AG09309 (cell line): ENCODE results near the gene PDSS1.

ENCODE experiments used
- DNase-seq: peaks from one replicate; pipeline ENCODE4 v3.0.0-alpha.2; 2010; ENCODE audit warnings: low read depth
- H3K4me3 ChIP-seq: 2 replicates; pipeline ENCODE4 v1.5.1; 2011; ENCODE audit warnings: mild to moderate bottlenecking, low read depth, low read length, moderate library complexity; ENCODE audit not compliant: control insufficient read depth
- TF ChIP-seq, protein P1 (sequence below): IDR thresholded peaks from 2 replicates; pipeline ENCODE4 v1.5.1; 2011; ENCODE audit warnings: mild to moderate bottlenecking, low read depth, low read length, inconsistent platforms; ENCODE audit not compliant: insufficient read depth, control insufficient read depth; ENCODE audit errors: missing control alignments

PDSS1 gene

DNA sequence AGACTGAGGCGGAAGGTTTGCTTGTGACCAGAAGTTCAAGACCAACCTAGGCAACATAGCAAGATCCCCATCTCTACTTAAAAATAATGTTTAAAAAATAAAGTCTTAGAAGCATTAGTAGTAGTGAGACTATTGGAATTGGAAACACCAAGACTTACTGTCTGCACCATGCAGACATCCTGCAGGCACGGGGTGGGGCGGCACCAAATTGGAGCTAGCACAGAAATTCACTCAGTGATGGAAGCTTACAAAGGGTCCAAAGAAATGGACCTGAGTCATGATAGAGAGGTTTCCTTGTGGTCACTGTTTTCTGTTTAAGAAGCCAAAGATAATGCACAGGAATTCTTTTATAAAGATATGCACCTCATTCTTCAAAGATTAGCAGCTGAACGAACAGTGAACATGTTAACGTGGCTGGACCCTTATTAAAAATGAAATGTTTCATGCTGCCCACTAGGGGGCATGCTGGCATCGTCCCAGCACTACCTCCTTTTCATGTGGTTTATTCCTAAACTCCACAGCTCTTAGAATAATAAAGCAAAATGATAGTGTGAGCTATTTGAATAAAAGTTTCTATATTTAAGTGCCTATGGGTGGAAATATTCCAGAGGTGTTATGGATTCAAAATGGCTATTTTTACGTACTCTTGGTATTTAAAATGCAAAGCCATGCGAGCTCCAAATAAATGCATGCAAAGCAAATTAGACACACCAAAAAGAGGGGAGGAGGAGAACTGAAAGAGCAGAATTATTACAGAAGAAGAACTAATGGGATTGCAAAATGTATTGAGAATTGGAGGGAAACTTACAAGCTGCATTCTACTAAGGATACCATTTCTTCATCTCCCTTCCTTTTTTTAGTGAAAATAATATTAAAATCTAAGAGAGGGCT, 28.6 kb downstream of the PDSS1 start:
- TF ChIP-seq, protein P1, sequence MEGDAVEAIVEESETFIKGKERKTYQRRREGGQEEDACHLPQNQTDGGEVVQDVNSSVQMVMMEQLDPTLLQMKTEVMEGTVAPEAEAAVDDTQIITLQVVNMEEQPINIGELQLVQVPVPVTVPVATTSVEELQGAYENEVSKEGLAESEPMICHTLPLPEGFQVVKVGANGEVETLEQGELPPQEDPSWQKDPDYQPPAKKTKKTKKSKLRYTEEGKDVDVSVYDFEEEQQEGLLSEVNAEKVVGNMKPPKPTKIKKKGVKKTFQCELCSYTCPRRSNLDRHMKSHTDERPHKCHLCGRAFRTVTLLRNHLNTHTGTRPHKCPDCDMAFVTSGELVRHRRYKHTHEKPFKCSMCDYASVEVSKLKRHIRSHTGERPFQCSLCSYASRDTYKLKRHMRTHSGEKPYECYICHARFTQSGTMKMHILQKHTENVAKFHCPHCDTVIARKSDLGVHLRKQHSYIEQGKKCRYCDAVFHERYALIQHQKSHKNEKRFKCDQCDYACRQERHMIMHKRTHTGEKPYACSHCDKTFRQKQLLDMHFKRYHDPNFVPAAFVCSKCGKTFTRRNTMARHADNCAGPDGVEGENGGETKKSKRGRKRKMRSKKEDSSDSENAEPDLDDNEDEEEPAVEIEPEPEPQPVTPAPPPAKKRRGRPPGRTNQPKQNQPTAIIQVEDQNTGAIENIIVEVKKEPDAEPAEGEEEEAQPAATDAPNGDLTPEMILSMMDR, result peak; percentile 71
- no peak overlapping the region for H3K4me3 ChIP-seq
- peak; percentile 29 for DNase-seq

DNA sequence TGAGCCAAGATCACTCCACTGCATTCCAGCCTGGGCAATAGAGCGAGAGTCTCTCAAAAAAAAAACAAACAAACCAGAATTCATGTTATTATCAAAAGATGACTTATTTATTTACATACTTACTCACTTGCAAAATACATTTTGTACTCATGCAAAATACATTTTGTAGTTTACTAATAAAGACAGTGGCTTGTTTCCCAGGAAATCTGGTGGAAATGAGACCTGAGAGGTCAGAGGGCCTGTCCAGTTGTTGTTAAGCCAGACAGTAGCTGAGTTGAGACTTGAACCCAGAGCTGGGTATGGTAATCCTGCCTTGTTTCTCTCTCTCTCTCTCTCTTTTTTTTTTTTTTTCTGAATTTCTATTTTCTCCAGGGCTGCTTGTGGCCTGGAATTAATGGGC, 29.5 kb downstream of the PDSS1 start:
- no peak overlapping the region for H3K4me3 ChIP-seq
- TF ChIP-seq, protein P1, result no peak
- no peak for DNase-seq

DNA sequence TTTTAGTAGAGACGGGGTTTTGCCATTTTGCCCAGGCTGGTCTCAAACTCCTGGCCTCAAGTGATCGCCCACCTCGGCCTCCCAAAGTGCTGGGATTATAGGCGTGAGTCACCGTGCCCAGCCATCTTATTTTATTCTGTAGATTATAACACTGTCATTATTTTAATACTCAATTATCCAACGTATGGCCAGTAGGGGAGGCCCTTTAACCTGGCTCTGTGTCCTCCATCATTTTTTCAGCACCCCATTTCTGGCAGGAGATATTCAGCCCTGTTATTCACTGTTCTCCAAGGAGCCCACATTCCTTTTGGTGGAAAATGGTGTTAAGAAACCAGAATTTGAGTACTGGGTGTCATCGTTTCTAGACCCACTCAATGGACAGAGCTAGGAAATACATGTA, 31.5 kb downstream of the PDSS1 start:
- DNase-seq, result no peak
- H3K4me3 ChIP-seq, result no peak overlapping the region
- TF ChIP-seq, protein P1, result peak; percentile 4

DNA sequence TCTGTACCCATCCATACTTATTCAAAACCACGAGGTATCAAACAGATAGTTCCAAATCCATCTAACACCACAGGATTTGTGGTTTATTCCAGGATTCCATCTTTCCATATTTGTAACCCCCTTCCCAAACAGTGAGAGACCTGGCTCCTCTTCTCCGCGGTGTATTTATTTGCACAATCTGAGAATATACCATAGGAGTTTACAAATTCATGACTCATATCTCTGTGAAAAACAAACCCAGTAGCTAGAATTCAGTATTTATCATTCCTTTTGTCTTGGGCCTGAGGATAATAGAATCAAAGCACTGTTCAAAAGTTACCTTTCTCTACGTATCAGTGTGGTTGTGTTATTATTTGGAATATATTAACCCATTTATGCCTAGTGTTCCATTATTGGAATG, 31.9 kb downstream of the PDSS1 start:
- TF ChIP-seq, protein P1, result no peak
- DNase-seq, result no peak

DNA sequence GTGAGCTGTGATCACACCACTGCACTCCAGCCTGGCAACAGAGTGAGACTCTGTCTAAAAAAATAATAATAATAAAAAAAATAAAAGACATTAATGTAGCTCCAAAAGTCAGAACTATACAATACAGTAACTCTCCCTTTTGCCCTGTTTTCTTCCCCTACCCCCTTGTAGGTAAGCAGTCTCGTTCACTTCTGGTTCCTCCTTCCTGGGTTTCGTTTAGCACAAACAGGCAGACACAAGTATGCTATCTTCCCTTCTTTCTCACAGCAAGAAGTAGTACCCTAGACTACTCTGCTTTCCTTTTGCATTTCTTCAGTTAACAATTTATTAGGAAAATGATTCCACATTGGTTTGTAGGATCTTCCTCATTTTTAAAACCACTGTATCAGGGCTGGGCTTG, 33.1 kb downstream of the PDSS1 start:
- no peak for DNase-seq
- TF ChIP-seq, protein P1, result no peak
- H3K4me3 ChIP-seq, result no peak overlapping the region

More for the DNA sequence above, 31.9 kb downstream of the PDSS1 start:
- H3K4me3 ChIP-seq, result no peak overlapping the region

DNA sequence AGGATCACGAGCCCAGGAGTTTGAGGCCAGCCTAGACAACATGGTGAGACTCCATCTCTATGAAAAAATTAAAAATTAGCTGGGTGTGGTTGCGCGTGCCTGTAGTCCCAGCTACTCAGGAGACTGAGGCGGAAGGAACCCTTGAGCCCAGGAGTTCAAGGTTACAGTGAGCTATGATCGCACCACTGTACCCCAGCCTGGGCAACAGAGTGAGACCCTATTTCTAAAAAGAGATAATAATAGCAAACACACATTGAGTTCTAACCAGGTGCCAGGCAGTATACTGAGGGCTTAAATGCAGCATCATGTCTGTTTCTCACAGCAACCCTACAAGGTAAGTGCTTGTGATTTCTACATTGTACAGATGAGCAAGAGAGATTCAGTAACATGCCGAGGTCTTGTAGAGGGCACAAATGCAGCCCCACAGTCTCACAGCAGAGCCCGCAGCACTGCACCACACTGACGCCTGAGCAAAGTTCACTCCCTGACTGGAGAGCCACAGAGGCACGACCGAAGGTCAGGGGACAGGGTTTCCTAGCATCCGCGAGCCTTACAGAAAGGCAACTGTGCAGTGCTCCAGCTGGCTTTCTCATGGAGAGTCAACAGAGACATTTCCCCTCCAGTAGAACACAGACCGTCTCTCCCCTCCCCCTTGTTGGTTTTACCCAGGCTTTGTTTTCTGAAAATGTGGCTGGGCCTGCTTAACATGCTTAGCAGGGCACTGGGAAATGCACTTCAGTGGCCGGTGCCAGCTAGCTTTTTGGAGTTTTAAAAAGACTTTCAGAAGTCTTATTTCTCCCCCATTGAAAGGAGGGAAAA, 36.5 kb downstream of the PDSS1 start:
- no peak overlapping the region for H3K4me3 ChIP-seq
- no peak for DNase-seq

More for the DNA sequence above, 36.5 kb downstream of the PDSS1 start:
- TF ChIP-seq, protein P1, result no peak
